Mucosa of descending colon (tissue), 3 donors: ENCODE measurements around the gene IZUMO4. TPM values are rescaled to one million over a fixed set of nuclear protein-coding genes. Genes with fewer than 3 reads are reported as not detected.

Experiments used
- ATAC-seq: fragments of 200-7000 bp; cut with Tn5 transposase; one replicate; pipeline ENCODE4 v1.9.1; 2020; ENCODE audit warnings: mild to moderate bottlenecking, moderate library complexity
- DNase-seq, 3 donors: peaks; one replicate each; pipeline ENCODE4 v3.0.0-alpha.2; 2020
- H3K36me3 ChIP-seq: fragments of 200-600 bp; one replicate; pipeline ENCODE4 v1.8.0; 2021; ENCODE audit warnings: low read depth, mild to moderate bottlenecking
- H3K4me1 ChIP-seq: fragments of 200-600 bp; one replicate; pipeline ENCODE4 v1.8.0; 2021; ENCODE audit warnings: low read depth, mild to moderate bottlenecking
- H3K4me3 ChIP-seq: fragments of 200-600 bp; one replicate; pipeline ENCODE4 v1.8.0; 2021; ENCODE audit warnings: mild to moderate bottlenecking
- H3K9me3 ChIP-seq: fragments of 200-600 bp; one replicate; pipeline ENCODE4 v1.8.0; 2021; ENCODE audit warnings: mild to moderate bottlenecking
- intact Hi-C, 2 donors: fragments of 100-400 bp; cut with DNase I in 1 of 2; cut with micrococcal nuclease in 1 of 2; formaldehyde crosslinking; loops; one replicate each; pipeline versions ENCODE4 v1.11.0 to v1.11.1; 2022; cut with DNase I, micrococcal nuclease
- total RNA-seq, 3 donors: library from RNA; stranded (reverse); fragmentation: NEBNext Ultra II Directional in 2 of 3; extraction: Animal tissue kit (Norgen Biotek cat#: 25700) in 2 of 3; gene quantifications; one replicate each; pipeline versions ENCODE4 v1.2.1 to v1.2.4, GENCODE V29; 2021 to 2023
- TF ChIP-seq, protein P1 (sequence below): fragments of 200-600 bp; IDR thresholded peaks from one replicate; pipeline ENCODE4 v1.8.0; 2022; ENCODE audit warnings: antibody characterized with exemption, mild to moderate bottlenecking
- donor health status: DM: no; HTN: no; CAD: no; lungs with moderate emphysema.
- donor health status: DM: no; HTN: no; CAD: no.
- donor health status: DM: no; HTN: yes; CAD: no.

Gene IZUMO4
- total RNA-seq, 3 donors from 2014 or later = 2.2 to 5.3 (median 3.4) TPM

DNA sequence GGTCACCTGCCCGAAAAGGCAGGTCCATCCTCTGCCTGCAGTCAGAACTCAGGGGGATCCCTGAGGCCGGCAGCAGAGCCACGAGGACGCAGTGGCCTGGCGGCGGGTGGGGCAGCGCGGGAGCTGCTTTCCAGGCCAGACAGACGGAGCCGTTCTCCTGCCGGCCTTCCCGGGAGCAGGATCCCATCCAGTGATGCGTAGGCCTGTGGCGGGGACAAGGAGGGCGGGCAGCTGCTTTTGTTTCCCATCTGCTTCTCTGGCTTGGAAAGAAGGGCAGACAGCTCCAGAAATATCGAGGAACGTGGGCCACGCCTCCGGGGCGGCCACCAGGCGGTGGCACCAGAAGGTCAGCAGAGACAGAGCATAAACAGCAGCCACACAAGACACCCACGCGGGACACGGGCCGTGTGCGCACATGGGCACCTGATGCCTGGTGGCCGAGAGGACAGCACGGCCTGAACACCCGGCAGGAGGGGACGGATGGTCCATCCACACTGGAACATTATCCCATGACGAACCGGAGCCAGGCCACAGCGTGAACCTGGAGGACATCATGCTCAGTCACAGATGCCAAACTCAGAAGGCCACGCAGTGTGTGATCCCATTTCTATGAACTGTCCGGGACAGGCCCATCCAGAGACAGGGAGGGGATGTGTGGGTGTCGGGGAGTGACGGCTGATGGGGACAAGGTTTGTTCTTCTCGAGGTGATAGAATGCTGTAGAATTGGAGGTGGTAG, 31.8 kb upstream of the IZUMO4 start:
- ATAC-seq (no peak), DNase-seq (peak in 2 of 3 donors; percentile 47 to 62)
- no peaks in the 10 kb centered on the region for H3K36me3 ChIP-seq
- H3K4me3 ChIP-seq = no peak overlapping the region
- TF ChIP-seq, protein P1, sequence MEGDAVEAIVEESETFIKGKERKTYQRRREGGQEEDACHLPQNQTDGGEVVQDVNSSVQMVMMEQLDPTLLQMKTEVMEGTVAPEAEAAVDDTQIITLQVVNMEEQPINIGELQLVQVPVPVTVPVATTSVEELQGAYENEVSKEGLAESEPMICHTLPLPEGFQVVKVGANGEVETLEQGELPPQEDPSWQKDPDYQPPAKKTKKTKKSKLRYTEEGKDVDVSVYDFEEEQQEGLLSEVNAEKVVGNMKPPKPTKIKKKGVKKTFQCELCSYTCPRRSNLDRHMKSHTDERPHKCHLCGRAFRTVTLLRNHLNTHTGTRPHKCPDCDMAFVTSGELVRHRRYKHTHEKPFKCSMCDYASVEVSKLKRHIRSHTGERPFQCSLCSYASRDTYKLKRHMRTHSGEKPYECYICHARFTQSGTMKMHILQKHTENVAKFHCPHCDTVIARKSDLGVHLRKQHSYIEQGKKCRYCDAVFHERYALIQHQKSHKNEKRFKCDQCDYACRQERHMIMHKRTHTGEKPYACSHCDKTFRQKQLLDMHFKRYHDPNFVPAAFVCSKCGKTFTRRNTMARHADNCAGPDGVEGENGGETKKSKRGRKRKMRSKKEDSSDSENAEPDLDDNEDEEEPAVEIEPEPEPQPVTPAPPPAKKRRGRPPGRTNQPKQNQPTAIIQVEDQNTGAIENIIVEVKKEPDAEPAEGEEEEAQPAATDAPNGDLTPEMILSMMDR = no peak
- peaks cover 44% of the 10 kb centered on the region for H3K4me1 ChIP-seq
- intact Hi-C loops = loop anchor here (5.0 kb wide), 2 partner anchors 43 to 48 kb away; partner anchors contain the start of gene BTBD2 (in 1 of the 2)
- no peaks in the 10 kb centered on the region for H3K9me3 ChIP-seq

GRCh38 chr19:2070436-2070827, 26.3 kb upstream of the IZUMO4 start:
- no peaks in the 10 kb centered on the region for H3K9me3 ChIP-seq
- H3K4me3 ChIP-seq = no peak overlapping the region
- ATAC-seq (peak; percentile 61), DNase-seq (peak; percentile 55 to 76 (median 68))
- H3K36me3 ChIP-seq = peaks cover 7% of the 10 kb centered on the region
- intact Hi-C loops = loop anchor here in 1 of 2 donors (10.0 kb wide), 1 partner anchor 146 kb away; no protein-coding TSS in a partner anchor
- TF ChIP-seq, protein P1 = no peak
- H3K4me1 ChIP-seq = peaks cover 34% of the 10 kb centered on the region

- peaks cover 29% of the 10 kb centered on the region for H3K4me1 ChIP-seq
- H3K9me3 ChIP-seq = no peaks in the 10 kb centered on the region
- DNase-seq (peak in 1 of 3 donors; percentile 46), ATAC-seq (no peak)
- no peak overlapping the region for H3K4me3 ChIP-seq
- intact Hi-C loops = loop anchor here in 1 of 2 donors (10.0 kb wide), 1 partner anchor 146 kb away; no protein-coding TSS in a partner anchor
- TF ChIP-seq, protein P1 = no peak
- H3K36me3 ChIP-seq = peaks cover 7% of the 10 kb centered on the region
These were observed 25.6 kb upstream of the IZUMO4 start for GRCh38 chr19:2070986-2071673.

DNA sequence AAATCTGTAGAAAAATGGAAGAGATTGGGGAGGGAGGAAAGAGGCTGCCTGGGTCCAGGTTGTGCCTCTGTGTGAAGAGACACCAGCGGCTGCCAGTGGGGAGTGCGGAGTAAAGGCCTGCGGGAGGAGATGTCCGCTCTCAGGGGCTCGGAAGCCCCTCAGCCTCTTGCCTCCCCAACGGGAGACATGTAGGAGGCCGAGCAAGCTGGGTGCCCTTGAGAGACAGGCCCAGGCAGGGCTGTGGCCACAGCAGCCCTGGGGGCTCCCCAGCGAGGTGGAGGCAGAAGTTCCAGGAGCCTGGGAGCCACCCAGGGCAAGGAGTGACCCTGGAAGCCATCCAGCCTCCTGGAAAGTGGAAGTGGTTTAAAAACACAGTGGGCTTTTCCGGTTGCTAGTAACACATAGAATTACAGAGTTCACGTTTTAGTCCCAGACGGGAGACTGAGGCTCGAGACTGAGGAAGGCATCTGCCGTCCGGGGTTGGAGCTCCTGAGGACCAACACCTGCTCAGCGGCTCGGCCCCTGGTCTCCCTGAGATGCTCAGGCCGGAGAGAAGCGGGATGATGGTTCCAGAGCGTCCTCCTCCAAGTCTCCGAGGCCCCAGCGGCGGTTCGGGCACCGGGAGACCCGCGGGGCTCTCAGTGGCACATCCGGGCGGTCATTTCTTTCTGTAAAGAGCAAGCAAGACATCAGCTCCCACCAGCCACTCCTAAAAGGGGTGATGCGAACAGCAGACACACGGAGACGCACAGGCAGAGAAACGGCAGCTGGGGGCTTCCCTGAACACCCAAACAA, 23.8 kb upstream of the IZUMO4 start:
- ATAC-seq = no peak
- TF ChIP-seq, protein P1 = no peak

DNA sequence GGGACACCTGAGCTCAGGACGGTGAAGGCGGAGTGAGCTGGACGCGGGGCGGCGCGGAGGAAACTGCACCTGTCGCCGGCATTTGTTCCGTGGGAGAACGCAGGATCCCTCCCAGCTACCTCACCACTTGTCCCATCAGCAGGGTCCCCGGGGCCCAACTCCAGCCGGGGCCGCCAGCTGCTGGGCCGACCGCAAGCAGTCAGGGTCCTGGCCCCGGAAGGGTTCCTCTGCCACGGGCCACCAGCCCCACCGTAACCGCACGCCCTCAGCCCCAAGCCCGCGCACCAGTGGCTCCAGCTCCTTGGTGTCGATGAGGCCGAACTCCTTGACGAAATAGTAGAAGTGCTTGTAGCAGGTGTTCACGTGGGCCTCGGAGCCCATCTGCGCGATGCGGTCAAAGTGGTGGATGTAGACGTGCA, 20.2 kb upstream of the IZUMO4 start:
- TF ChIP-seq, protein P1 = no peak
- Histone ChIP-seq H3K36me3 (peaks cover 27% of the 10 kb centered on the region), H3K4me1 (no peaks in the 10 kb centered on the region), H3K4me3 (no peak overlapping the region), H3K9me3 (no peaks in the 10 kb centered on the region)
- DNase-seq (peak in 1 of 3 donors; percentile 49), ATAC-seq (no peak)
- intact Hi-C loops = loop anchor here in 1 of 2 donors (10.0 kb wide), 1 partner anchor 152 kb away; no protein-coding TSS in a partner anchor

More for the DNA sequence above, 23.8 kb upstream of the IZUMO4 start:
- Histone ChIP-seq H3K36me3 (peaks cover 22% of the 10 kb centered on the region), H3K4me3 (no peak overlapping the region), H3K4me1 (peaks cover 15% of the 10 kb centered on the region), H3K9me3 (no peaks in the 10 kb centered on the region)
- DNase-seq = peak in 1 of 3 donors; percentile 47
- intact Hi-C loops = loop anchor here in 1 of 2 donors (10.0 kb wide), 1 partner anchor 148 kb away; no protein-coding TSS in a partner anchor
